Measurements from ENCODE around the gene CCDC83.

CCDC83 gene

GRCh38 chr11:85855341-85855656, at the start of gene CCDC83:
TSS of gene CCDC83 (plus strand) at chr11:85855383. CDS start at chr11:85865124, 9,741 bp downstream.
- H3K4me3 ChIP-seq (ENCODE audit: low read depth, low read length) = peak within 1 kb of the TSS; percentile 70
- POLR2A ChIA-PET = interaction anchor here (0.5 to 1.3 kb wide), 4 partner anchors 100 to 435 kb away, joined by 3 read pairs; no protein-coding TSS in a partner anchor
- no peak for DNase-seq (ENCODE audit: low read depth, low spot score)
- CTCF ChIA-PET = interaction anchor here (0.6 to 3.2 kb wide), 74 partner anchors 11 to 446 kb away, joined by 3 to 73 read pairs (median 5); partner anchors contain the start of gene HIKESHI
- TF ChIP-seq, protein P1, sequence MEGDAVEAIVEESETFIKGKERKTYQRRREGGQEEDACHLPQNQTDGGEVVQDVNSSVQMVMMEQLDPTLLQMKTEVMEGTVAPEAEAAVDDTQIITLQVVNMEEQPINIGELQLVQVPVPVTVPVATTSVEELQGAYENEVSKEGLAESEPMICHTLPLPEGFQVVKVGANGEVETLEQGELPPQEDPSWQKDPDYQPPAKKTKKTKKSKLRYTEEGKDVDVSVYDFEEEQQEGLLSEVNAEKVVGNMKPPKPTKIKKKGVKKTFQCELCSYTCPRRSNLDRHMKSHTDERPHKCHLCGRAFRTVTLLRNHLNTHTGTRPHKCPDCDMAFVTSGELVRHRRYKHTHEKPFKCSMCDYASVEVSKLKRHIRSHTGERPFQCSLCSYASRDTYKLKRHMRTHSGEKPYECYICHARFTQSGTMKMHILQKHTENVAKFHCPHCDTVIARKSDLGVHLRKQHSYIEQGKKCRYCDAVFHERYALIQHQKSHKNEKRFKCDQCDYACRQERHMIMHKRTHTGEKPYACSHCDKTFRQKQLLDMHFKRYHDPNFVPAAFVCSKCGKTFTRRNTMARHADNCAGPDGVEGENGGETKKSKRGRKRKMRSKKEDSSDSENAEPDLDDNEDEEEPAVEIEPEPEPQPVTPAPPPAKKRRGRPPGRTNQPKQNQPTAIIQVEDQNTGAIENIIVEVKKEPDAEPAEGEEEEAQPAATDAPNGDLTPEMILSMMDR (IDR thresholded peaks at IDR 0.05; ENCODE audit: insufficient read depth, low read length, missing control alignments) = no peak

- H3K4me3 ChIP-seq (ENCODE audit: low read depth, low read length) = no peak overlapping the region
- ChIA-PET CTCF (interaction anchor here (1.1 kb wide), 1 partner anchor 15 kb away, joined by 3 read pairs; no protein-coding TSS in a partner anchor), POLR2A (no interaction called here)
- TF ChIP-seq, protein P1 (IDR thresholded peaks at IDR 0.05; ENCODE audit: insufficient read depth, low read length, missing control alignments) = no peak
- no peak for DNase-seq (ENCODE audit: low read depth, low spot score)
These were observed 49.8 kb upstream of the CCDC83 start for GRCh38 chr11:85805387-85805786.

- TF ChIP-seq, protein P1 (IDR thresholded peaks at IDR 0.05; ENCODE audit: insufficient read depth, low read length, missing control alignments) = no peak
- POLR2A ChIA-PET = no interaction called here
- CTCF ChIA-PET = interaction anchor here (1.1 kb wide), 1 partner anchor 15 kb away, joined by 3 read pairs; no protein-coding TSS in a partner anchor
- no peak overlapping the region for H3K4me3 ChIP-seq (ENCODE audit: low read depth, low read length)
- DNase-seq (ENCODE audit: low read depth, low spot score) = no peak
These were observed 49.2 kb upstream of the CCDC83 start for GRCh38 chr11:85806016-85806415.

DNA sequence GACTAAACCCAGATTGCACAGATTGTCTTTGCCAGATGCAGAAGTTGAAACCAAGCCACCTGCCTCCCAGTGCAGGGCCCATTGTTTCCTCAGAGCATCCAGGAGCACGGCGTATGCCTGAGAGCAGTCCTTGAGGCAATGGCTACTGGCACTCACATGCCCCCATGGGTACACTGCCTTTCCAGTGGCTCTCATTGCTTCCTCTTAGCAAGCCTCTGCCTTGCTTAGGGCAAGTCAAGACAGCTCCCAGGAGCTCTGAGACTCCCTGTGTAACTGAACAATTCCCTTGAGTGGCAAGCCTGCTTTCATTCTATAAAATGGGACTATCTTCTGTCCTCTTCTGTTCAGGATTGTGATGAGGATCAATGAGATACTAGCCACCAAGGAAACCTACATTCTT, 48.3 kb upstream of the CCDC83 start:
- no peak for DNase-seq (ENCODE audit: low read depth, low spot score)
- TF ChIP-seq, protein P1 (IDR thresholded peaks at IDR 0.05; ENCODE audit: insufficient read depth, low read length, missing control alignments) = no peak
- ChIA-PET CTCF (interaction anchor here (1.0 to 1.5 kb wide), 2 partner anchors 9 to 142 kb away, joined by 3 to 4 read pairs; partner anchors contain the start of gene CREBZF), POLR2A (no interaction called here)
- no peak overlapping the region for H3K4me3 ChIP-seq (ENCODE audit: low read depth, low read length)

GRCh38 chr11:85809191-85809590, 46.0 kb upstream of the CCDC83 start:
- TF ChIP-seq, protein P1 (IDR thresholded peaks at IDR 0.05; ENCODE audit: insufficient read depth, low read length, missing control alignments) = no peak
- H3K4me3 ChIP-seq (ENCODE audit: low read depth, low read length) = peak overlapping the region; percentile 71
- POLR2A ChIA-PET = interaction anchor here (0.7 kb wide), 1 partner anchor 36 kb away, joined by 4 read pairs; no protein-coding TSS in a partner anchor
- no peak for DNase-seq (ENCODE audit: low read depth, low spot score)
- CTCF ChIA-PET = interaction anchor here (0.7 to 2.2 kb wide), 10 partner anchors 8 to 114 kb away, joined by 3 to 17 read pairs (median 4); partner anchors contain the start of gene CCDC83

GRCh38 chr11:85809863-85810262, 45.3 kb upstream of the CCDC83 start:
- CTCF ChIA-PET = interaction anchor here (0.7 to 2.2 kb wide), 12 partner anchors 9 to 115 kb away, joined by 3 to 17 read pairs (median 4); partner anchors contain the start of gene CCDC83
- POLR2A ChIA-PET = interaction anchor here (0.7 to 0.8 kb wide), 2 partner anchors 37 to 160 kb away, joined by 3 to 4 read pairs; no protein-coding TSS in a partner anchor
- H3K4me3 ChIP-seq (ENCODE audit: low read depth, low read length) = peak overlapping the region; percentile 71
- DNase-seq (ENCODE audit: low read depth, low spot score) = no peak
- TF ChIP-seq, protein P1 (IDR thresholded peaks at IDR 0.05; ENCODE audit: insufficient read depth, low read length, missing control alignments) = peak; percentile 58

Data from AG04449 (cell line).